SK-N-SH (cell line): Measurements from ENCODE around the gene IQUB. TPM values are rescaled to one million over a fixed set of nuclear protein-coding genes. Genes with fewer than 3 reads are reported as not detected.

Experiments
- CTCF ChIA-PET: fragments of 300-600, 350-600 bp; formaldehyde crosslinking; extraction: SDS; loops from one replicate; lab custom pipeline; 2021; lab: Yijun Ruan, JAX
- POLR2A ChIA-PET: fragments of 350-600 bp; sonication (Branson Sonifier 250); formaldehyde crosslinking; extraction: SDS; loops from one replicate; lab custom pipeline; 2020; ENCODE audit warnings: antibody characterized with exemption, inconsistent platforms; lab: Yijun Ruan, JAX
- DNase-seq: peaks from one replicate; pipeline ENCODE4 v3.0.0; 2012
- H2AFZ ChIP-seq: fragments of 200-600 bp; sonication (generic); 2 replicates; pipeline ENCODE4 v1.8.1; 2016; ENCODE audit warnings: antibody characterized with exemption, mild to moderate bottlenecking, low read depth
- H3F3A ChIP-seq: fragments of 200-600 bp; sonication (generic); replicated peaks from 2 replicates; pipeline ENCODE3; 2016; ENCODE audit warnings: antibody characterized with exemption, mild to moderate bottlenecking; ENCODE audit not compliant: insufficient read depth
- H3K27ac ChIP-seq, 2 experiments: fragments of 200-500 bp in 1 of 2; fragments of 200-600 bp in 1 of 2; sonication (Bioruptor generic) in 1 of 2; sonication (generic), shearing (Covaris generic) in 1 of 2; 2 replicates each; pipeline versions ENCODE4 v1.5.1 to v1.6.1; 2014 to 2016; ENCODE audit warnings: low read depth in 2 of 2, inconsistent platforms in 1 of 2, low read length in 1 of 2, mild to moderate bottlenecking in 1 of 2, mixed read lengths in 1 of 2
- H3K27me3 ChIP-seq: fragments of 200-600 bp; sonication (generic), shearing (Covaris generic); 2 replicates; pipeline ENCODE4 v1.6.1; 2016; ENCODE audit warnings: mixed run types; ENCODE audit not compliant: insufficient read depth
- H3K36me3 ChIP-seq, 2 experiments: fragments of 200-500 bp in 1 of 2; fragments of 200-600 bp in 1 of 2; sonication (Bioruptor generic) in 1 of 2; sonication (generic) in 1 of 2; replicated peaks in 1 of 2; 2 replicates each; pipeline versions ENCODE3 to v1.5.1; 2014 to 2016; ENCODE audit warnings: low read length in 1 of 2, mild to moderate bottlenecking in 1 of 2; ENCODE audit not compliant: insufficient read depth in 2 of 2, control insufficient read depth in 1 of 2
- H3K4me1 ChIP-seq, 2 experiments: fragments of 200-500 bp in 1 of 2; fragments of 200-600 bp in 1 of 2; sonication (Bioruptor generic) in 1 of 2; sonication (generic), shearing (Covaris generic) in 1 of 2; 2 replicates each; pipeline versions ENCODE4 v1.5.1 to v1.6.1; 2014 to 2016; ENCODE audit warnings: low read depth in 1 of 2, low read length in 1 of 2, mixed run types in 1 of 2; ENCODE audit not compliant: insufficient read depth in 2 of 2, control insufficient read depth in 1 of 2
- H3K4me2 ChIP-seq: fragments of 200-600 bp; sonication (generic), shearing (Covaris generic); 2 replicates; pipeline ENCODE4 v1.6.1; 2017; ENCODE audit warnings: mixed run types
- H3K4me3 ChIP-seq, 2 experiments: fragments of 200-500 bp in 1 of 2; fragments of 200-600 bp in 1 of 2; sonication (Bioruptor generic) in 1 of 2; sonication (generic), shearing (Covaris generic) in 1 of 2; 2 replicates each; pipeline versions ENCODE4 v1.5.1 to v1.8.1; 2014 to 2016; ENCODE audit warnings: low read depth in 2 of 2, inconsistent platforms in 1 of 2, low read length in 1 of 2, mild to moderate bottlenecking in 1 of 2, mixed read lengths in 1 of 2, moderate library complexity in 1 of 2
- H3K79me2 ChIP-seq: fragments of 200-600 bp; sonication (generic); 2 replicates; pipeline ENCODE4 v1.8.1; 2017; ENCODE audit warnings: mild to moderate bottlenecking; ENCODE audit not compliant: insufficient read depth
- H3K9ac ChIP-seq: fragments of 200-600 bp; sonication (generic); 2 replicates; pipeline ENCODE4 v1.6.1; 2017; ENCODE audit warnings: mixed run types
- H3K9me2 ChIP-seq: fragments of 200-600 bp; sonication (generic); 2 replicates; pipeline ENCODE4 v1.6.1; 2017; ENCODE audit warnings: mixed run types
- H3K9me3 ChIP-seq: fragments of 200-600 bp; sonication (generic); 2 replicates; pipeline ENCODE4 v1.6.1; 2017; ENCODE audit warnings: mixed run types, mild to moderate bottlenecking, moderate library complexity
- H4K20me1 ChIP-seq: fragments of 200-600 bp; sonication (generic); 2 replicates; pipeline ENCODE4 v1.6.1; 2017; ENCODE audit warnings: mild to moderate bottlenecking, mixed run types; ENCODE audit not compliant: insufficient read depth
- CHD2 ChIP-seq: fragments of 150-350 bp; IDR thresholded peaks from 2 replicates; pipeline ENCODE4 v1.6.1; 2018; ENCODE audit warnings: low read length; ENCODE audit not compliant: partially characterized antibody
- CTCF ChIP-seq: fragments of 200-600 bp; sonication (generic); IDR thresholded peaks from 2 replicates; pipeline ENCODE4 v1.6.1; 2017; ENCODE audit warnings: antibody characterized with exemption, mild to moderate bottlenecking, moderate library complexity
- EZH2phosphoT487 ChIP-seq: fragments of 200-600 bp; sonication (generic); IDR thresholded peaks from 2 replicates; pipeline ENCODE4 v1.6.1; 2017; ENCODE audit warnings: low read depth, mixed run types, mild to moderate bottlenecking, antibody characterized with exemption, moderate library complexity, borderline replicate concordance
- FOSL2 ChIP-seq: IDR thresholded peaks from 2 replicates; pipeline ENCODE4 v1.4.0; 2012; ENCODE audit warnings: low read depth, mild to moderate bottlenecking, moderate library complexity, borderline replicate concordance
- FOXM1 ChIP-seq: IDR thresholded peaks from 2 replicates; pipeline ENCODE4 v1.4.0; 2012; ENCODE audit warnings: low read depth, mild to moderate bottlenecking
- GABPA ChIP-seq: IDR thresholded peaks from 2 replicates; pipeline ENCODE4 v1.4.0; 2012; ENCODE audit warnings: low read depth, mild to moderate bottlenecking
- GATA2 ChIP-seq: sonication (generic); formaldehyde crosslinking; IDR thresholded peaks from 2 replicates; pipeline ENCODE4 v1.5.0; 2020; ENCODE audit warnings: mild to moderate bottlenecking, missing genetic modification reagents
- IRF3 ChIP-seq: fragments of 150-350 bp; IDR thresholded peaks from 2 replicates; pipeline ENCODE4 v1.6.1; 2016; ENCODE audit warnings: mild to moderate bottlenecking, low read depth, low read length
- NFIC ChIP-seq: IDR thresholded peaks from 2 replicates; pipeline ENCODE4 v1.4.0; 2012; ENCODE audit warnings: borderline replicate concordance
- PBX3 ChIP-seq: IDR thresholded peaks from 2 replicates; pipeline ENCODE4; 2012
- RAD21 ChIP-seq: IDR thresholded peaks from 2 replicates; pipeline ENCODE4 v1.6.1; 2012; ENCODE audit warnings: mild to moderate bottlenecking, low read length
- RCOR1 ChIP-seq: fragments of 150-350 bp; IDR thresholded peaks from 2 replicates; pipeline ENCODE4 v1.6.1; 2017; ENCODE audit warnings: antibody characterized with exemption, low read length
- RXRA ChIP-seq: IDR thresholded peaks from 2 replicates; pipeline ENCODE4 v1.4.0; 2012; ENCODE audit warnings: low read depth, mild to moderate bottlenecking, borderline replicate concordance
- SMC3 ChIP-seq: IDR thresholded peaks from 2 replicates; pipeline ENCODE4 v1.6.1; 2012; ENCODE audit warnings: low read depth, low read length, improper control_type of control experiment
- TEAD4 ChIP-seq: IDR thresholded peaks from 2 replicates; pipeline ENCODE4 v1.4.0; 2012; ENCODE audit warnings: mild to moderate bottlenecking, borderline replicate concordance; ENCODE audit not compliant: insufficient read depth
- USF1 ChIP-seq: IDR thresholded peaks from 2 replicates; pipeline ENCODE4 v1.4.0; 2012; ENCODE audit warnings: low read depth, borderline replicate concordance
- ZBTB33 ChIP-seq: IDR thresholded peaks from 2 replicates; pipeline ENCODE4 v1.4.0; 2012; ENCODE audit warnings: low read depth, borderline replicate concordance
- WGBS: methylation state at CpG from one replicate; pipeline ENCODE4 v1.1.6; 2017; ENCODE audit warnings: low lambda C conversion rate; 5-methylcytosine and 5-hydroxymethylcytosine counted together
- polyA plus RNA-seq, 3 experiments: library from polyadenylated mRNA; depleted of rRNA; stranded (reverse); fragments of >200 nt; gene quantifications; 2 replicates each; pipeline ENCODE4 v1.2.3, GENCODE V29; 2012

IQUB gene
- polyA plus RNA-seq, 1 of the 3 experiments (the other 2 are of a cell fraction), result 0.10 TPM

GRCh38 chr7:123472750-123473445 lies 61.5 kb downstream of the IQUB start:
- Histone ChIP-seq H3K9me2 (no peaks in the 10 kb centered on the region), H3K27ac (no peak overlapping the region), H3K4me1 (no peaks in the 10 kb centered on the region), H3K27me3 (no peaks in the 10 kb centered on the region), H3K4me2 (no peak overlapping the region), H3F3A (no peaks in the 10 kb centered on the region), H3K9ac (no peak overlapping the region), H3K9me3 (no peaks in the 10 kb centered on the region), H4K20me1 (no peaks in the 10 kb centered on the region), H3K36me3 (no peaks in the 10 kb centered on the region), H3K79me2 (no peaks in the 10 kb centered on the region), H2AFZ (no peak overlapping the region), H3K4me3 (no peak overlapping the region)
- 48% methylated on average over 2 of the region's 2 CpGs for WGBS
- DNase-seq, result no peak
- POLR2A ChIA-PET, result no interaction called here
- CTCF ChIA-PET, result interaction anchor here (0.8 to 2.1 kb wide), 2 partner anchors 20 to 21 kb away, joined by 3 to 6 read pairs; no protein-coding TSS in a partner anchor
- TF ChIP-seq FOXM1 (no peak), NFIC (no peak), PBX3 (no peak), GABPA (no peak), SMC3 (no peak), ZBTB33 (no peak), TEAD4 (no peak), RAD21 (no peak), CHD2 (no peak), GATA2 (CRISPR knock-in tag) (no peak), USF1 (no peak)
- TF ChIP-seq, all 33 proteins: peak for 0

- no peak overlapping the region for H3K9ac ChIP-seq
- no peaks in the 10 kb centered on the region for H3K9me2 ChIP-seq
- H3F3A ChIP-seq, result no peaks in the 10 kb centered on the region
- no peaks in the 10 kb centered on the region for H3K9me3 ChIP-seq
- H3K79me2 ChIP-seq, result no peaks in the 10 kb centered on the region
- no peak overlapping the region for H3K4me2 ChIP-seq
- 56% methylated on average over 2 of the region's 2 CpGs for WGBS
- ChIA-PET POLR2A (no interaction called here), CTCF (interaction anchor here (0.8 to 2.1 kb wide), 2 partner anchors 21 to 22 kb away, joined by 3 to 6 read pairs; no protein-coding TSS in a partner anchor)
- no peak overlapping the region for H2AFZ ChIP-seq
- no peaks in the 10 kb centered on the region for H3K27me3 ChIP-seq
- H3K4me3 ChIP-seq, result no peak overlapping the region
- no peaks in the 10 kb centered on the region; a peak in 1 of 4 replicates for H3K4me1 ChIP-seq
- no peaks in the 10 kb centered on the region for H4K20me1 ChIP-seq
- no peaks in the 10 kb centered on the region for H3K36me3 ChIP-seq
- no peak overlapping the region for H3K27ac ChIP-seq
- DNase-seq, result no peak
- TF ChIP-seq RCOR1, result no peak
- no peak for TF ChIP-seq FOSL2
- TF ChIP-seq CTCF, result no peak
- TF ChIP-seq IRF3, result no peak
- no peak for TF ChIP-seq NFIC
- TF ChIP-seq RXRA, result no peak
- no peak for TF ChIP-seq SMC3
- TF ChIP-seq EZH2phosphoT487, result no peak
- no peak for TF ChIP-seq RAD21
Observed at GRCh38 chr7:123472327-123472726, 62.1 kb downstream of the IQUB start.
